HAP-1 (cell line): Measurements from ENCODE around the gene IWS1.

Experiments
- DNase-seq, 2 experiments: peaks; one replicate each; pipeline ENCODE4 v3.0.0-alpha.2; 2016 to 2020; ENCODE audit warnings: low spot score in 2 of 2
- H3K27me3 ChIP-seq: fragments of 250-450 bp; sonication (Bioruptor Pico); 2 replicates; pipeline ENCODE4 v1.5.1; 2020; ENCODE audit warnings: low read depth, mild to moderate bottlenecking, moderate library complexity
- H3K36me3 ChIP-seq: fragments of 250-450 bp; sonication (Bioruptor Pico); replicated peaks from 2 replicates; pipeline ENCODE4 v1.5.1; 2020; ENCODE audit warnings: mild to moderate bottlenecking
- H3K4me1 ChIP-seq: fragments of 250-450 bp; sonication (Bioruptor Pico); 2 replicates; pipeline ENCODE4 v1.5.1; 2020; ENCODE audit warnings: mild to moderate bottlenecking
- H3K4me3 ChIP-seq: fragments of 250-450 bp; sonication (Bioruptor Pico); 2 replicates; pipeline ENCODE4 v1.5.1; 2020; ENCODE audit warnings: mild to moderate bottlenecking, moderate library complexity
- H3K9me3 ChIP-seq: fragments of 250-450 bp; sonication (Bioruptor Pico); 2 replicates; pipeline ENCODE4 v1.5.1; 2020; ENCODE audit warnings: mild to moderate bottlenecking, moderate library complexity
- in situ Hi-C: fragments of 300-500 bp; cut with MboI; formaldehyde crosslinking; loops from 3 replicates; pipeline ENCODE4 v1.14.3; 2020; ENCODE audit warnings: low sequenced_read_pairs, inconsistent platforms, mixed read lengths

IWS1 gene

GRCh38 chr2:127514076-127514475 lies 12.2 kb downstream of the IWS1 start:
- H3K9me3 ChIP-seq: no peaks in the 10 kb centered on the region
- no peak overlapping the region for H3K4me3 ChIP-seq
- peaks cover 8% of the 10 kb centered on the region for H3K4me1 ChIP-seq
- peaks cover 32% of the 10 kb centered on the region for H3K36me3 ChIP-seq
- no peaks in the 10 kb centered on the region for H3K27me3 ChIP-seq
- in situ Hi-C loops: no loop called here
- DNase-seq: no peak

GRCh38 chr2:127512362-127512761 lies 13.9 kb downstream of the IWS1 start:
- in situ Hi-C loops: no loop called here
- H3K4me3 ChIP-seq: no peak overlapping the region
- no peaks in the 10 kb centered on the region for H3K27me3 ChIP-seq
- no peaks in the 10 kb centered on the region for H3K9me3 ChIP-seq
- H3K4me1 ChIP-seq: peaks cover 17% of the 10 kb centered on the region
- no peak for DNase-seq
- H3K36me3 ChIP-seq: peaks cover 22% of the 10 kb centered on the region

- in situ Hi-C loops: no loop called here
These were observed 14.4 kb downstream of the IWS1 start for GRCh38 chr2:127511917-127512316.

GRCh38 chr2:127511090-127511695 lies 15.1 kb downstream of the IWS1 start:
- peaks cover 17% of the 10 kb centered on the region for H3K4me1 ChIP-seq
- peaks cover 27% of the 10 kb centered on the region for H3K36me3 ChIP-seq
- no peaks in the 10 kb centered on the region for H3K27me3 ChIP-seq
- in situ Hi-C loops: no loop called here
- DNase-seq: no peak
- H3K9me3 ChIP-seq: no peaks in the 10 kb centered on the region
- no peak overlapping the region for H3K4me3 ChIP-seq

More at GRCh38 chr2:127511917-127512316, 14.4 kb downstream of the IWS1 start:
- no peak for DNase-seq
- Histone ChIP-seq H3K27me3 (no peaks in the 10 kb centered on the region), H3K9me3 (no peaks in the 10 kb centered on the region), H3K4me1 (peaks cover 17% of the 10 kb centered on the region), H3K4me3 (no peak overlapping the region), H3K36me3 (peaks cover 22% of the 10 kb centered on the region)

- no peak for DNase-seq
- peaks cover 11% of the 10 kb centered on the region for H3K4me1 ChIP-seq
- H3K36me3 ChIP-seq: peaks cover 35% of the 10 kb centered on the region
- in situ Hi-C loops: no loop called here
- H3K9me3 ChIP-seq: no peaks in the 10 kb centered on the region
- no peak overlapping the region for H3K4me3 ChIP-seq
- no peaks in the 10 kb centered on the region for H3K27me3 ChIP-seq
These were observed 16.2 kb downstream of the IWS1 start for GRCh38 chr2:127510073-127510472.

GRCh38 chr2:127508631-127509034 lies 17.7 kb downstream of the IWS1 start:
- no peak overlapping the region for H3K4me3 ChIP-seq
- DNase-seq: peak; percentile 51 to 72
- peaks cover 49% of the 10 kb centered on the region for H3K36me3 ChIP-seq
- peaks cover 11% of the 10 kb centered on the region for H3K4me1 ChIP-seq
- no peaks in the 10 kb centered on the region for H3K9me3 ChIP-seq
- in situ Hi-C loops: no loop called here
- H3K27me3 ChIP-seq: no peaks in the 10 kb centered on the region

GRCh38 chr2:127508023-127508630 lies 18.2 kb downstream of the IWS1 start:
- H3K27me3 ChIP-seq: no peaks in the 10 kb centered on the region
- H3K36me3 ChIP-seq: peaks cover 54% of the 10 kb centered on the region
- H3K4me3 ChIP-seq: no peak overlapping the region
- no peaks in the 10 kb centered on the region for H3K9me3 ChIP-seq
- in situ Hi-C loops: no loop called here
- H3K4me1 ChIP-seq: peaks cover 11% of the 10 kb centered on the region
- DNase-seq: no peak

- Histone ChIP-seq H3K27me3 (no peaks in the 10 kb centered on the region), H3K36me3 (peaks cover 56% of the 10 kb centered on the region), H3K4me1 (peaks cover 11% of the 10 kb centered on the region), H3K9me3 (no peaks in the 10 kb centered on the region), H3K4me3 (no peak overlapping the region)
- DNase-seq: no peak
- in situ Hi-C loops: no loop called here
These were observed 19.8 kb downstream of the IWS1 start for GRCh38 chr2:127506510-127506909.

GRCh38 chr2:127504552-127505430 lies 21.5 kb downstream of the IWS1 start:
- Histone ChIP-seq H3K4me1 (peaks cover 11% of the 10 kb centered on the region), H3K36me3 (peaks cover 68% of the 10 kb centered on the region), H3K27me3 (no peaks in the 10 kb centered on the region), H3K4me3 (no peak overlapping the region), H3K9me3 (no peaks in the 10 kb centered on the region)
- in situ Hi-C loops: no loop called here
- DNase-seq: no peak

- H3K27me3 ChIP-seq: no peaks in the 10 kb centered on the region
- in situ Hi-C loops: no loop called here
- peaks cover 78% of the 10 kb centered on the region for H3K36me3 ChIP-seq
- no peaks in the 10 kb centered on the region for H3K9me3 ChIP-seq
- H3K4me3 ChIP-seq: no peak overlapping the region
- DNase-seq: no peak
- H3K4me1 ChIP-seq: peaks cover 10% of the 10 kb centered on the region
These were observed 22.8 kb downstream of the IWS1 start for GRCh38 chr2:127503491-127503890.

GRCh38 chr2:127498386-127498785 lies 27.9 kb downstream of the IWS1 start:
- Histone ChIP-seq H3K4me3 (no peak overlapping the region), H3K36me3 (peaks cover 87% of the 10 kb centered on the region)

GRCh38 chr2:127490283-127490682 lies 36.0 kb downstream of the IWS1 start:
- in situ Hi-C loops: no loop called here
- H3K4me3 ChIP-seq: no peak overlapping the region
- no peaks in the 10 kb centered on the region for H3K4me1 ChIP-seq
- H3K27me3 ChIP-seq: no peaks in the 10 kb centered on the region
- H3K36me3 ChIP-seq: peaks cover 93% of the 10 kb centered on the region
- DNase-seq: no peak
- H3K9me3 ChIP-seq: no peaks in the 10 kb centered on the region

More at GRCh38 chr2:127498386-127498785, 27.9 kb downstream of the IWS1 start:
- H3K27me3 ChIP-seq: no peaks in the 10 kb centered on the region
- no peaks in the 10 kb centered on the region for H3K9me3 ChIP-seq
- in situ Hi-C loops: no loop called here
- peaks cover 8% of the 10 kb centered on the region for H3K4me1 ChIP-seq
- no peak for DNase-seq

- Histone ChIP-seq H3K9me3 (no peaks in the 10 kb centered on the region), H3K36me3 (peaks cover 91% of the 10 kb centered on the region), H3K4me3 (no peak overlapping the region), H3K4me1 (no peaks in the 10 kb centered on the region; the same call in 1 of the 2 replicates), H3K27me3 (no peaks in the 10 kb centered on the region)
- in situ Hi-C loops: loop anchor here (10.0 kb wide), 1 partner anchor 172 kb away; no protein-coding TSS in a partner anchor
- no peak for DNase-seq
These were observed 39.8 kb downstream of the IWS1 start for GRCh38 chr2:127486247-127487058.
